GM23248 (cell line): Measurements from ENCODE around the gene GSTM4.
"Not testable (repeated sequence)": the region's sequence is repeated elsewhere in the genome, so short reads cannot be mapped to it uniquely, and the experiment has no call there.

Experiments
- EZH2 ChIP-seq: fragments of 200-600 bp; sonication (generic); IDR thresholded peaks from 2 replicates; pipeline ENCODE4 v1.6.1; 2018; ENCODE audit warnings: antibody characterized with exemption, mild to moderate bottlenecking; ENCODE audit not compliant: insufficient read depth, poor library complexity, severe bottlenecking
- EZH2phosphoT487 ChIP-seq: fragments of 200-600 bp; sonication (generic); IDR thresholded peaks from 2 replicates; pipeline ENCODE4 v1.6.1; 2018; ENCODE audit warnings: antibody characterized with exemption, moderate library complexity, mild to moderate bottlenecking, low read depth; ENCODE audit not compliant: insufficient read depth

- TF ChIP-seq EZH2, EZH2phosphoT487: not testable (repeated sequence)
Observed at GRCh38 chr1:109708949-109709348, 53.0 kb downstream of the GSTM4 start.
